GM19324 (cell line): Measurements from ENCODE around the gene CFAP57.

ENCODE experiments used
- ATAC-seq: cut with Tn5 transposase; IDR thresholded peaks from one replicate; pipeline ENCODE4 v1.9.1; 2021; ENCODE audit warnings: mild to moderate bottlenecking, moderate library complexity; ENCODE audit not compliant: unreplicated experiment, low FRiP score

The CFAP57 gene

DNA sequence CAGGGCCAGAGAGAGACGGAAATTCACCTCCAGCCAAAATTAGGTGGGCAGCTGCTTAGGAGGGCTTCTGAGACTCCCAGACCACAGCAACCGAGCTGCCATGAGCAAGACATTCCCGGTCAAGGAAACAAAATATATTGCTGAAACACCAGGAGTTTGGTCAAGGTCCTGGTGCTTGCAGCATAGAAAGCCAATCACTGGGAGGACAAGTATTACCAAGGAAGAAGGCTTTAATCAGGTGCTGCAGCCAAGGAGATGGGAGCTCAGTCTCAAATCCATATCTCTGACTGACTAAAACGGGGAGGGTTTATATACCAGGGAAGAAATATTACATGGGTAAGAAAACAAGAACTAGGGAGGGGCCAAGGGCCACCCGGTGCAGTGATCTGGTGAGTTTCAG is 78.9 kb downstream of the CFAP57 start:
- no peak for ATAC-seq

DNA sequence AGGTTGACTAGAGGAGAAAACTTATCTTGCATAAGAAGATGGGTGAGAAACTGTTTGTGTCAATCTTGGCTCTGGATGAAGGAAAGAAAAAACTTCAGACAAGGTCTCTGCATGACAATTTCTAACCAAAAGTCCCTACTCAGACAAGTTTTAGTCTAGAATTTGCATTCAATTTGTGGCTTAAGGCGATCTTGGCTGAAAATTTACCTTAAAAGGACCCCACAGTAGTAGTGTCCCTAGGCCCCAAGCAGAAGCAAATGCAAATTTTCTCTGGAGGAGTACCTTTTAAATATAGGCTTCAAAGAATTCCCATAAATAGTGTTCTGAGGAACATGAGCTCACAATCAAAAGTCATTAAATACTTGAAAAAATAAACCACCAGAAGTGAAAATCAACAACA is 80.1 kb downstream of the CFAP57 start:
- ATAC-seq: no peak

DNA sequence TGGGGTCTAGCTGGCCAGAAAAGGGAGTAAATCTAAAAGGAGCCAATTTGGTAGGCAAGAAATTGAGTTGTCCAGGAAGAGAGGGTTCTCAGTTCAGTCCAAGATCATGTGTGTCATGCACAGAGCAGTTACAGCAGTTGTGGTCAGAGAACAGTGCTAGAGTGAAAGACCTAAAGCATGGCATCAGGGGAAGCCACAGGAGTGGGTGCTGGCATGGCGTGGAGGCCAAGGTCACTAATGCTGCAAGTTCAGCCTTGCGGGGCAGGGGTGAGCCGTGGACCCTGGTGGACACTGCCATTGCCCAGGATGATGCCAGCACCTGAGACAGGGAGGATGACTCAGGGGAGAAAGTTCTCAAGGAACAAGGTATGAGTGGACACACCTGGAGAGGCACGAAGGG is 81.0 kb downstream of the CFAP57 start:
- no peak for ATAC-seq

DNA sequence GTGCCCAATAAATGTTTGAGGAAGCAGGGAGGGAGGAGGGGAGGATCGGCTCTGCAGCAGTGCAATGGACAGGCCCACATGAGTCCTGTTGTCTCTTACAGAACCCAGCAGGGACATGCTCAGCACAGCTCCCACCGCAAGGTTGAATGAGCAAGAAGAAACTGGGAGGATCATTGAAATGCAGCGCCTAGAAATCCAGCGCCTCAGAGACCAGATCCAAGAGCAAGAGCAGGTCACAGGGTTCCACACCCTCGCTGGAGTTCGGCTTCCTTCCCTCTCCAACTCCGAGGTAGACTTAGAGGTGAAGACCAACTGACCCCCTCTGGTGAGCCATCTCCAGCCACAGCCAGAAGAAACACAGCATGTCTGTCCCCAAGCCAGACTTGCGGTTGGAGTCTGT is 81.7 kb downstream of the CFAP57 start:
- no peak for ATAC-seq

DNA sequence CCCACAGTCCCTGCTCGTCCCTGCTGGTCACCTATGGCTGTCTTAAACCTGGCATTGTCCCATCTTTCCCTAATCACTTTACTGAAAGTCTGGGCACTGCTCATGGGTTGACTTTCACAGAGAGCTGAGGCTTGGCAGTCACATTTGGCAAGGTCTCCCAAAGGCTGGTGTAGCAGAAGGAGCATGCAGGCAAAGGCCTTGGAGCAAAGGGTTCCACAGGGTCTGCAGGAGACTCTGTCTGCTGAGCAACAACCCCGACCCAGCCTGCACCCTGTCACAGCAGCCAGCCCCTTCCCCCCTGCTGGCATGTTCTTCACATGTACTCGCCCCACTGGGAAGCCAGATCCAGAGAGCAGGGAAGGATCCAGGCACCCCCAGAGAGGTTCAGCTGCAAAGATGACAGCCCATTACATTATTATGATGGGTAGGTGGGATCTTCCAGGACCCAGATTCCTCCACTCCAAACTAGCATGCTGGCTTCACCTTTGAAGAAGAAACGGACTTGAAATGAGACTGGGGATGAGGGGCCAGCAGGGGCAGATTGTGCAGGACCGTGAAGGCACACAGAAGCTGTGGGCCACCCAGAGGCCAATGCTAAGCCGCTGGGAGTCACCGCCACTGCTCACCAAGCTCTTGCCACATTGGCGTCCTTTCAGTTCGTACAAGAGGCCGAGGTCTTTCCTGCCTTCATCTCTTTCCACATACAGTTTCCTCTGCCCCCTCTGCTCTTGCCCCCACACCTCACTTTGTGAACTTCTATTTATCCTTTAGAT is 83.5 kb downstream of the CFAP57 start:
- no peak for ATAC-seq

DNA sequence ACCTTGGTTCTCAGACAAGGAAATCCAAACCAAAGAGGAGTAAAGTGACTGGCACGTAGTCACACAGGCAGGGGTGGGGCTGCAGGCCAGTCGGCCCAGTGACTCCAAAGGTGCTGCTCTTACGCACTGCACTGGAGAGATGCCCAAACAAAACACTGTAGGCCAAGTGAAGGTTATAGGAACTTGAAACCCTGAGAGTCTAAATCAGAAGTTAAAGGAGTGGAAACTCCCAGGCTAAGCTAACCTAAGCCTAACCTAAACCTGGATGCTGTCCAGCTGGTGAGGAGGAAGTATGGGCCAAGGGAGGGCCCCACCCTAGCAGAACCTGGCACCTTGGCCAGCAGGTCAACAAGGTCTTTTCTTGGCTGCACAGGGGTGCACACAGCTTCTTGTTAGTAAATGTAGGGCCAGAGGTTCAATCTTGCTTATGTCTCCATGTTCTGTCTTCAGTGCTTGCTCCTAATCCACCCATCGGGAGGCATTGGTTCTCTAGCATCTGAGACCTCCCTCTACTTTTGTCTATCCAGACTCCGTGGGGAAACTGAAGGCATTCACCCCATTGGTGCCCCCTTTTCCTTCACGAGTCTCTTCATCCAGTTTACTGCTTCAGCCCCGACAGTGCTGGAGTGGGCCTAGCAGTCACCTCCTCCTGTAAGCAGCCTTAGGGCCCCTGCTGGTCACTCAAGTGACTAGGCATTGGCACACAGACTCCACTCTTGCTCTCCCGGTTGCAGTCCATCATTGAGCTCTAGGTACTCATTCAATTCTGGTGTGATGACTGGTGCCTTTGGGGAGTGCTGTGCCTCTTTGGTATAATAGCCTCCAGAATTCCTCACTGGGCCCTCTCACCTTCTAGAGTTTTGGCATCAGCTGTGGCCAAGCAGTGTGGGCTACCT is 84.8 kb downstream of the CFAP57 start:
- no peak for ATAC-seq

DNA sequence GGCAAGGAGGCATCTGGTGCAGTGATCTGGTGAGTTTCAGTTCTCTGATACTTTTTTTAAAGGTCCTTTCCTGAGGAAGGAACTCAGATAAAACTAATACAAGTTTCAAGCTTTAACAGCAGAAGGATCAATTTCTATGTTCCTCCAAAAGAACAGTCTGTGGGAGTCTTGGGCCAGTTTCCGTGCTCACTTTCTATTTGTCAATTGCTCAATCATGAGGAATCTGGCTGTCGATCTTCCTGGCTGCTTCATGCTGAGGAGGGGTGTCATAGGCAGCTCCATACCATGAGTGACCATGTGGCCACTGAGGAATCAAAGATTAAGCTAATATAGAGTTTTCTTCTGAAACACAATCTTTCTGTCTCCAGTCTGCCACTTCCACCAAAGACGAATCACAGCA is 86.2 kb downstream of the CFAP57 start:
- ATAC-seq: no peak

DNA sequence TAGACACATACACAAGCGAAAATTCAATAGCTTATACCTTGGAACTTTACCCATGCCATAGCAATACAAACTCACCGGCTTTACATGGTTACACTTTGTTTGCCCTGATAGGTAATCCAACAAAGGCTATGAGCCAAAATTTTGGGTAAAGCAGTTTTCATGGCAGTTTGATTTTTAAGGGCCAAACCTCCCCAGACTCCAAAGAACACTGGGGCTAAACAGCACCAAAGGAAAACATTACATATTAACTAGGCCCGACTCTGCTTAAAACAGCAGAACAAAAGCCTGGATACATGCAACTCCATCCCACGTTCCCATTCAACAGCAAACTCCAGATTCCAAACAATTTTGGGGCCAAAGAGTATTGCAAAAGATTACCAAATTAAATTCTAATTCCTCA is 93.3 kb downstream of the CFAP57 start:
- no peak for ATAC-seq

DNA sequence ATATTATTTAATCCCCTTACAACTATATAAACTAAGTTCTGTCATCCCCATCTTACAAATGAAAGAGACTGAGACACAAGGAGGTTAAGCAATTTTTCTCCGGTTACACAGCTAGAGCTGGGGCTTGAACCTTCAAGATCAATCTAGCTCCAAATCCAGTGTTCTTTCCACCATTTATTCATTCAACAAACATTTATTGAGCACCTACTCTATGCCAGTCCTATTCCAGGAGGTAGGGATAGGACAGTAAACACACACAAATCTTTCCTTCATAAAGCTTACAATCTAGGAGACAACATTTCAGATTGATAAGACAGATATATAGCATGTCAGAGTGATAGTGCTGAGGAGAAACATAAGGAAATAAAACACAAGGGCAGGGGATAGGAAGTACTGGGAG is 94.8 kb downstream of the CFAP57 start:
- no peak for ATAC-seq

DNA sequence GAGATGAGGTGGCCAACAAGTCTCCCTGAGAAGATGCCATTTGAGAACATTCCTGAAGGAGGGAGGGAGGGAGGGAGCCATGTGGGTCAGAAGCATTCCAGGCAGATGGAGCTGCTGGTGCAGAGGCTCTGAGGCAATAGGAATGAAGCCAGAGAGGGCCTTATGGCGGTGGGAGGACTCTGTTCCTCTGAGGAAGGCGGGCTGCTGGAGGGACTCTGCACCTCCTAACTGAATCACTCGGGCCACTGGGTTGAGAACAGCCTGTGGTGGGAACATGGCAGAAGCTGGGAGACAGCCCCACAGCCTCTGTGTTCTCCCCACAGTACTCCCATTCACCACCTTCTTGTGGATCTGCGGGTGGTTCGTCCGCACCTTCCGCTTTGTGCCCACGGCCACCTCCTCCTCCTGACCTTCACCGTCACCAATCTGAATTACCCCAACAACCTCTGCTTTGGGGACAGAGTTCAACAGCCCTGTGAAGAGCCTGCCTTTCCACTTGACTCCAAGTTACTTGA is 95.2 kb downstream of the CFAP57 start:
- ATAC-seq: no peak

DNA sequence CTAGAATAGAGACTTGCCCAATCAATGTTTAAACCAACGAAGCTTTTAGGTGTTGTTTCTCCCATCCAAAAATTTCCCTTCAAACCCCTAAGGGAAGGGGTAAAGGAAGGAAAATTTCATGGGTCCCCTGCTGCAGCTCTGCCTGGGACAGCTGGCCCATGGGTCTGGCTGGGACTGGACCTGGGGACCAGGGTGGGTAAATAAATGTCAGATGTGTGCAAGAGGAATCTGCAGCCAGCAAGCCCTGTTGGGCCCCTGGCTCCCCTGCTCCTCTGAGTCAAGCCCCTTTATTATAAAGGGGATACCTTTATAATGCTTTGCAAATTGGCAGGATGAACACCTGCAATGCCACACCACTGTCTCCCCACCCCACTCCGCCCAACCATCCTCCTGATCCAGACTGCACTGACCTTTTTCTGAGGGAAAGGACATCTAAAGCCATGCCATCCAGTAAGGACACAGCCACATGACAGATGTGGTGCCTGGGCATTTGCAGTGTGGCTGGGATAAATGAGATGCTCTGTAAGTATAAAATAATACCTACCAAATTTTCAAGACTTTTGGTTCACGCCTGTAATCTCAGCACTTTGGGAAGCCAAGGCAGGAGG is 95.8 kb downstream of the CFAP57 start:
- ATAC-seq: no peak

DNA sequence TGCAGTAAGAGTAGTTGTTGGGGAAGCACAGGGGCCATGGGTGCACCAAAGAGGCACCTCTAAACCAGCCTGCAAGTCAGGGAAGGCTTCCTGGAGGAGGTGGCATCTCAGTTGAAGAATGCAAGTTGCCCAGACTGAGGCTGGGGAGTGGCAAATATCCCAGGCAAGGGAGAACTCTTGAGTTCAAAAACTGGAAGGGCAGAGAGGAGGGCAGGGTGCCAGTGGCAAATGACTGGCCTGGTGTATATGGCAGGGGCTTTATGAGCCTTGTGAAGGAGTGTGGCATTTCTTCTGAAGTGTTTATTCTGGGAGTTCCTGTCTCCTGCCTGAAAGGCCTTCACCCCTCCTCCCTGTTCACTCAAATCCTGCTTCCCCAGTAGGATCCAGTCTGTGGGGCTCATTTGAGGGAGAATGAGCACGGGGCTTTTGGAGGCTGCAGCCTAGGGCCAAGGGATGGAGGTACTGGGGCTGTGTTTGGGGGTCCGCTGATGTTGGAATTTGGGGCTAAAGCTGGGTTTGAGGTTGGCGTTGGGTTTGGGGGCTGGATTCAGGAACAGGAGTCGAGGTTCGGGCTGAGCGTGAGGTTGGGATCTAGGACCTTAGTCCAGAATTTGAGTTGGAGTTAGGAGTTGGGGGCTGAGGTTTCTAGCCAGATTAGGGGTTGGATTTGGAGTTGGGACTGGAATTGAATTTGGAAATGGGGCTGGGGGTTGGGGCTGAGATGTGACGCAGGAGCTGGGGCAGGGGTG is 97.7 kb downstream of the CFAP57 start, which contains the start of gene TMEM125:
TSS of gene TMEM125 (plus strand) at position 357 of the 749 bp plus-strand sequence. CDS start 2,740 bp downstream, outside the sequence.
- no peak for ATAC-seq

DNA sequence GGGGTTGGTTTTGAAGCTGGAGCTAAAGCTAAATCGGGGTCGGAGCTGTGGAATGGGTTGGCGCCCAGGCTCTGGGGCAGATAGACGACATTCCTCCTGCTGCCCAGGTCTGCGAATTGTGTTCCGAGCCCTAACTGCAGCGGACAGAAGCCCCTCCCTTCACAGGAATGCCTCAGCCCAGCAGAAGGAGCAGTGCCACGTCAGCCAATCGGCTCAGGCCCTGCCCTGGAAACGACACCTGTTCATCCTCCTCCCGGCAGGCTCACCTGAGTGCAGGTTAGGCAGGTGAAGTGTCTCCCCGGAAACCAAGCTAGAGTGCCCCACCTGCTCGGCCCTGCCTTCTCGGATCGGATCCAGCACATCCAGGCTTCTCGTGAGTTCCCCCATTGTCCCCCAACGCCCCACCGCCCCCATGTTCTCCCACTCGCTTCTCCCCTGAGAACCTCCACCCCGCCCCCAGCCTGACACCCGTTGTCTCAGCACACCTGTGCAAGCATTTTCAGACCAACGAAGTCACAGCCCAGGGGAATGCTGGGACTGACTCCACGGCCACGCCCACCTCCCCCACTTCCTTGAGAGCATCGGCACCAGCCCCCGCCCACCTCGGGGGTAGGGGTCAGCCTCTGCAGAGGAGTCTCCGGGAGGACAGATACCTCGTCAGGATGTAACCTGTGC is 98.4 kb downstream of the CFAP57 start:
- ATAC-seq: no peak

DNA sequence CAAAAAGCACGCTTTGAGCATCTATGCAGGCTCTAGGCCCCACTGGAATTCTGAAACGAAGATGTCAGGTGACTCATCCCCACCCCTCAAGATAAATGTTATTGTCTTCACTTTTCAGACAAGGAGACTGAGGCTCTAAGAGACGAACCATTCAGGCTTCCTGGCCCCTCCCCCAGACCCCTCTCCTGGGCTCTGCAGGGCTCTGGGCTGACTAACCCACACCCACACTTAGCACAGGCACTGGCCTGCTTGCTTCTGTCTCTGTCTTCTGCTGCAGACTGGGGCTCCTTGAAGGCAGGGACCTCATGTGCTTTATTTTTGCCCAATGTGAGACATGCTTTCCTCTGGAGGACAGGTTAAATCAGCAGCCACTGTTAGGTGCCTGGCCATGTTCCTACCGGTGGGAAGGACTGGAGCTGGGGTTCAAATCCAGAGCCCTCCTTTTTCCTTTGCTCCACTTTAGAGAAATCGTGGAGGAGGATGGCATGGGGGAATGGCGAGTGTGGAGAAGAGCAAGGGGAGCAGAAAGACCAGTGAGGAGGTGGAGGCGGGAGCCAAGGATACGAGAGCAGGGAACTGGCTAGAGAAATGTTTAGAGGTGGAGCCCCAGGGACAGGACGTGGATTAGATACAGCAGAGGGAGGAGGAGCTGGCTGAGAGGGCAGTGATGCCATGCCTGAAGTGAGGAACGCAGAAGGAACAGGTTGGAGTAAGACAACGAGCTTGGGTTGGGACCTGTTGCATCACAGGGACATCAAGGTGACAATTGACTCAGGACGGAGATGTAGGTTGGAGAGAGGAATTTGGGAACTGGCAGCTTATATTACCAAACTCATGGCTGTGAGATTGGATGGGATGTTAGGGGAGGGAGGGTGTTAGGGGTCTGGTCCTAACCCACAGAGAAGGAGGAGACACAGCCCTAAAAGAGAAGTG is 99.3 kb downstream of the CFAP57 start:
- ATAC-seq: no peak

DNA sequence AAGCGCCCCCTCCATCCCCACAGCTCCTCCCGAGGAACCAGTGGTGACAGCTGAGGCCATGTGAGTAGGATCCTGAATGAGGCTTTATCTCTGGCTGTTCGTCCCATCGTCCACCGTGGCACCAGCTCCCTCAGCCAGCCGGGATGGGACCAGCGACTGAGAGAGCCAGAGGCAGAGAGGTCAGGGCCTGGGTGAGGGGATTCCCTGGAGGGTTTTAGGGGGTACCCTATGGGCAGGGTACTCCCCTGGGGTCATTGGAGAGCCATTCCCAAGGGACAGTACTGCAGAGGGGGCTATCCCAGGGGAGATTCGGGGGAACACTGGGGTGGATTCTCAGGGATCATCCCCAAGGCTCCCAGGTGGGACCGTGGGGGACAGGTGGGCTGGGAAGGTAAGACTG is 100.0 kb downstream of the CFAP57 start:
- ATAC-seq: no peak

DNA sequence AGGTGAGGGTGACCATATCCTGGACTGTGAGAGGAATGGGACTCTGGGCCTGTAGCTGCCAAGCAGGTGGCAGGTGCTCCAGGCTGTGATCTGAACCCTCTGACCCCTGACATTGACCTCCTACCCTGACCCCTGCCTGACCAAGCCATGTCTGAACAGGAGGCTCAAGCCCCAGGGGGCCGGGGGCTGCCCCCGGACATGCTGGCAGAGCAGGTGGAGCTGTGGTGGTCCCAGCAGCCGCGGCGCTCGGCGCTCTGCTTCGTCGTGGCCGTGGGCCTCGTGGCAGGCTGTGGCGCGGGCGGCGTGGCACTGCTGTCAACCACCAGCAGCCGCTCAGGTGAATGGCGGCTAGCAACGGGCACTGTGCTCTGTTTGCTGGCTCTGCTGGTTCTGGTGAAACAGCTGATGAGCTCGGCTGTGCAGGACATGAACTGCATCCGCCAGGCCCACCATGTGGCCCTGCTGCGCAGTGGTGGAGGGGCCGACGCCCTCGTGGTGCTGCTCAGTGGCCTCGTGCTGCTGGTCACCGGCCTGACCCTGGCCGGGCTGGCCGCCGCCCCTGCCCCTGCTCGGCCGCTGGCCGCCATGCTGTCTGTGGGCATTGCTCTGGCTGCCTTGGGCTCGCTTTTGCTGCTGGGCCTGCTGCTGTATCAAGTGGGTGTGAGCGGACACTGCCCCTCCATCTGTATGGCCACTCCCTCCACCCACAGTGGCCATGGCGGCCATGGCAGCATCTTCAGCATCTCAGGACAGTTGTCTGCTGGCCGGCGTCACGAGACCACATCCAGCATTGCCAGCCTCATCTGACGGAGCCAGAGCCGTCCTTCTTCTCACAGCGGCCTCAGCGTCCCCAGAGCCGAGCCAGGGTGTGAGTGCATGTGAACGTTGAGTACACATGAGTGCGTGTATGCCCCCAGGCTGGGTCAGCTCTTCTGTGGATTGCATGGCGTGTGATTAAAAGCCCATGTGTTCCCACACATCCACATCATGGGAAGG is 100.7 kb downstream of the CFAP57 start:
- no peak for ATAC-seq

DNA sequence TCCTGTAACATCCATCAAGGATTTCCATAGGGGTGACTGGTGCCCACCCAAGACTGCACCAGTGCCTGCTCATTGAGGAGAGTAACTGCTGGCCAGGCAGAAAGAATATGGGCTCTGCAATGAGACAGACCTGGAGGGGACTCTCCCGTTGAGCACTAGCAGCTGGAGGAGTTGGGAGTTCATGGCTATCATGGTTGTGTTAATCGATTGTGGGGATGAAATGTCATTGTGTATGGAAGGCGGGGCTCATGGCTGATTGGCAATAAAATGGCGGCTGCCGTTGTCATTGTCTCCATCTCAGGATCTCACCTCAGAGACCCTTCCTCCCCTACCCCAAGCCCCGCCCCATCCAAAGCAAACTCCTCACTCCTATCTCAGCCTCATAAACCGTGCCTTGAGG is 101.6 kb downstream of the CFAP57 start:
- ATAC-seq: no peak
